Stimulated activated naive B cell treated with anti-CD40 and anti-IgM and Interleukin-4, amounts not matched to agents 10 μg/mL and 1 μg/mL and 100 μg/mL, for 72 hours (primary cell): ENCODE results near the gene YTHDF1.
"Not testable (repeated sequence)": the region's sequence is repeated elsewhere in the genome, so short reads cannot be mapped to it uniquely, and the experiment has no call there.

Experiments
- ATAC-seq, 2 donors: fragments of 150-1000 bp; cut with Tn5 transposase; replicated peaks; 2 replicates each; pipeline ENCODE4 v1.10.0; 2021; ENCODE audit warnings: moderate library complexity in 1 of 2
- DNase-seq: peaks from one replicate; pipeline ENCODE4 v3.0.0; 2021
- H3K27ac Mint-ChIP-seq: one replicate; pipeline ENCODE4 v1.8.0; 2022; ENCODE audit warnings: mild to moderate bottlenecking, mixed read lengths
- H3K27me3 Mint-ChIP-seq, 2 donors: one replicate each; pipeline ENCODE4 v1.8.0; 2022; ENCODE audit warnings: mixed read lengths in 2 of 2
- H3K36me3 Mint-ChIP-seq, 2 donors: one replicate each; pipeline ENCODE4 v1.8.0; 2022; ENCODE audit warnings: mixed read lengths in 2 of 2, mild to moderate bottlenecking in 1 of 2
- H3K4me1 Mint-ChIP-seq, 2 donors: one replicate each; pipeline ENCODE4 v1.8.0; 2022; ENCODE audit warnings: mixed read lengths in 2 of 2, mild to moderate bottlenecking in 1 of 2
- H3K4me3 Mint-ChIP-seq, 2 donors: one replicate each; pipeline ENCODE4 v1.8.0; 2022; ENCODE audit warnings: mild to moderate bottlenecking in 2 of 2, mixed read lengths in 2 of 2, moderate library complexity in 1 of 2
- H3K9me3 Mint-ChIP-seq, 2 donors: one replicate each; pipeline ENCODE4 v1.8.0; 2022; ENCODE audit warnings: mixed read lengths in 2 of 2, mild to moderate bottlenecking in 1 of 2

The YTHDF1 gene

DNA sequence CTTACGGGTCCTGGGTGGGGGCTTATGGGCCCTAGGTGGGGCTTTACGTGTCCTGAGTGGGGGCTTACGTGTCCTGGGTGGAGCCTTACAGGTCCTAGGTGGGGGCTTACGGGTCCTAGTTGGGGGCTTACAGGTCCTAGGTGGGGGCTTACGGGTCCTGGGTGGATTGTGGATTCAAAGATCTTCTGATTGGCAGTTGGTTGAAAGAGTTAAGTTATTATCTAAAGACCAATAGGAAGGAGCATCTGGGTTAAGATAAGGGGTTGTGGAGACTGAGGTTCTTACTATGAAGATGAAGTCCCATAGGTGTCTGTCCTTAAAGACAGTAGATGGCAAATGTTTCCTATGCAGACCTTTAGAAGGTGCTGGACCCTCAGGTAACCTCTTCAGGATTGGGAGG is 11.3 kb upstream of the YTHDF1 start:
- H3K27ac Mint-ChIP-seq = no peak overlapping the region
- H3K4me1 Mint-ChIP-seq = peaks cover 8 to 9% of the 10 kb centered on the region in 2 donors
- H3K27me3 Mint-ChIP-seq = peaks cover 40 to 49% of the 10 kb centered on the region in 2 donors
- no peaks in the 10 kb centered on the region for H3K36me3 Mint-ChIP-seq
- H3K4me3 Mint-ChIP-seq = no peak overlapping the region
- no peak for ATAC-seq
- no peak for DNase-seq
- H3K9me3 Mint-ChIP-seq = no peaks in the 10 kb centered on the region

GRCh38 chr20:63226042-63226943 is 10.4 kb upstream of the YTHDF1 start:
- Mint-ChIP-seq H3K27me3 (peaks cover 32 to 40% of the 10 kb centered on the region in 2 donors), H3K36me3 (no peaks in the 10 kb centered on the region), H3K4me1 (peaks cover 8 to 9% of the 10 kb centered on the region in 2 donors), H3K27ac (no peak overlapping the region), H3K4me3 (no peak overlapping the region), H3K9me3 (no peaks in the 10 kb centered on the region)
- DNase-seq (no peak), ATAC-seq (no peak)

GRCh38 chr20:63225082-63225454 is 9.1 kb upstream of the YTHDF1 start:
- H3K9me3 Mint-ChIP-seq = no peaks in the 10 kb centered on the region
- no peaks in the 10 kb centered on the region for H3K36me3 Mint-ChIP-seq
- peaks cover 0 to 2% of the 10 kb centered on the region in 2 donors for H3K4me1 Mint-ChIP-seq
- DNase-seq (no peak), ATAC-seq (no peak)
- no peak overlapping the region for H3K27ac Mint-ChIP-seq
- H3K27me3 Mint-ChIP-seq = peaks cover 30 to 40% of the 10 kb centered on the region in 2 donors
- H3K4me3 Mint-ChIP-seq = no peak overlapping the region

- DNase-seq (no peak), ATAC-seq (no peak)
- Mint-ChIP-seq H3K27ac (no peak overlapping the region), H3K27me3 (peaks cover 27 to 38% of the 10 kb centered on the region in 2 donors), H3K9me3 (no peaks in the 10 kb centered on the region), H3K4me3 (no peak overlapping the region), H3K36me3 (no peaks in the 10 kb centered on the region), H3K4me1 (peaks cover 0 to 1% of the 10 kb centered on the region in 2 donors)
Observed at GRCh38 chr20:63224412-63225081, 8.6 kb upstream of the YTHDF1 start.

DNA sequence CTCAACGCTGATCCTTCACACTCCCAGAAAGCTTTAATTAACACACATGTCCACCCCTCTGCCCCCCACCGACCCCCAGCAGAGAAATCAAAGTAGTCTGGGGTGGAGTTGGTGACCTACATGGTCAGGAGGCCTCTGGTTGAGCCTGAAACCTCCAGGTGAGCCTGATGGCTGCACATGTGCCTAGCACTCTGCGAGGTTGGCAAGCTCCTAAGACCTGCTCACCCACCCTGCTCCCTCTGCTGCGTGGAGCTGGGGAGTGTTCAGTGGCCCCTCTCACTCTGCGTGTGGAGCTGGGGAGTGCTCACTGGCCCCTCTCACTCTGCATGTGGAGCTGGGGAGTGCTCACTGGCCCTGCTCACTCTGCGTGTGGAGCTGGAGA is 7.9 kb upstream of the YTHDF1 start:
- H3K4me1 Mint-ChIP-seq = peaks cover 0 to 1% of the 10 kb centered on the region in 2 donors
- no peak for DNase-seq
- no peaks in the 10 kb centered on the region for H3K36me3 Mint-ChIP-seq
- no peaks in the 10 kb centered on the region for H3K9me3 Mint-ChIP-seq
- no peak overlapping the region for H3K4me3 Mint-ChIP-seq
- peaks cover 20 to 31% of the 10 kb centered on the region in 2 donors for H3K27me3 Mint-ChIP-seq
- no peak overlapping the region for H3K27ac Mint-ChIP-seq
- no peak for ATAC-seq

GRCh38 chr20:63223121-63223825 is 7.3 kb upstream of the YTHDF1 start:
- DNase-seq (peak; percentile 40), ATAC-seq (peak; percentile 61 to 79)
- peaks cover 16 to 26% of the 10 kb centered on the region in 2 donors for H3K27me3 Mint-ChIP-seq
- peaks cover 0 to 1% of the 10 kb centered on the region in 2 donors for H3K4me1 Mint-ChIP-seq
- H3K9me3 Mint-ChIP-seq = no peaks in the 10 kb centered on the region
- H3K4me3 Mint-ChIP-seq = no peak overlapping the region
- no peak overlapping the region for H3K27ac Mint-ChIP-seq
- H3K36me3 Mint-ChIP-seq = no peaks in the 10 kb centered on the region

DNA sequence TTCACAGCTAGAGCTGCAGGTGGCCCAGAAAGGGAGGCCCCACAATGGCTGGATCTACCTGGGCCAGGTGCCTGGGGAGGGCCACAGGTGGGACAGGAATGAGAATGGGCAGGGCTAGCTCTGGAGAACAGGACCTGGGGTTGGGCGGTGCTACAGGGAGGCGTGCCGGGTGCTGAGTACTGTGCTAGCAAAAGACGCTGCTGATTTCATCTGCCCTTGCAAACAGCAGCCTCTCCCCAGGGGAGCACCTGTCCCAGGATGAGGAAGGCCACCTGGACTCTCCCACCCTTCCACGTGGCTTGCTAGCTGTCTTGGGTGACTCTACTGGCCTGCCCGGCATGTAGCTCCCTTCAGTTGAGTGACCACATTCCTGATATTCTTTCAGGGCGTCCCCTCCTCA is 6.6 kb upstream of the YTHDF1 start:
- Mint-ChIP-seq H3K9me3 (no peaks in the 10 kb centered on the region), H3K4me3 (no peak overlapping the region), H3K36me3 (no peaks in the 10 kb centered on the region), H3K4me1 (peaks cover under 1 to 1% of the 10 kb centered on the region in 2 donors), H3K27ac (no peak overlapping the region), H3K27me3 (peaks cover 15 to 24% of the 10 kb centered on the region in 2 donors)
- no peak for DNase-seq
- ATAC-seq = no peak

- not testable (repeated sequence) for DNase-seq
Observed at GRCh38 chr20:63221400-63222053, 5.6 kb upstream of the YTHDF1 start.

DNA sequence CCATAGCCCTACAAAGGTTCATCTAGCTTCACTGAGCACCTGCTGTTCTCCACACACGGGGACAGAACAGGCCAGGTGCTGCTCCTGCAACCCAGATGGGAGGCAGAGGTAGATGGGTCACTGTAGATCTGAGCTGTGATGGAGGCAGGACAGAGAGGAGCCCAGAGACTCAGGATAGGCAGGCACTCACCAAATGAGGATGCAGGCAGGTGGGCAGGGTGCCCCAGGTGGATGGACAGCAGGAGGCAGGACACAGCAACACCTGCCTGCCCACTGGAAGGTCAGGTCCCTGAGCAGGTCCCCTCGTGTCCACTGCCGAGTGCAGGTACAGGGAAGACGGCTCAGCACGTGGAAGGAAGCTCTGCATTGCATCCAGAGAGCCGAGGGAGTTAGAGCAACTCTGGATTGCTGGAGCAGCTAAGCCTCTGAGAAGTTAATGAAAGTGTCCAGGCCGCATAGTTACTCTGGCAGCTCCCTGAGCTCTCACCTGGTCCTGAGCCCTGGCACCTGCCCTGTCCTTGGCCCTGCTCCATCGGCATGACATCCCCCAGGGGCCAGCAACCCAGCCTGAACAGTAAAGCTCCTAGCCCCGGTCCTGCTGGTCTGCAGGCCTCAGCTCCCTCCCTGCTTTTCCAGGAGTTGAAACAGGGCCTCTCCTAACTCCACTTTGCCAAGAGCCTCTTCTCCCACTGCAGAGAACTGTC is 4.9 kb upstream of the YTHDF1 start:
- DNase-seq (no peak), ATAC-seq (no peak)
- no peaks in the 10 kb centered on the region for H3K9me3 Mint-ChIP-seq
- H3K27me3 Mint-ChIP-seq = peaks cover 15 to 17% of the 10 kb centered on the region in 2 donors
- H3K4me1 Mint-ChIP-seq = peaks cover 6 to 12% of the 10 kb centered on the region in 2 donors
- no peak overlapping the region for H3K4me3 Mint-ChIP-seq
- no peak overlapping the region for H3K27ac Mint-ChIP-seq
- H3K36me3 Mint-ChIP-seq = no peaks in the 10 kb centered on the region

More at GRCh38 chr20:63221400-63222053, 5.6 kb upstream of the YTHDF1 start:
- not testable (repeated sequence) for H3K27ac Mint-ChIP-seq, ATAC-seq, H3K4me3 Mint-ChIP-seq, H3K9me3 Mint-ChIP-seq, H3K36me3 Mint-ChIP-seq
- peaks cover 6 to 11% of the 10 kb centered on the region in 2 donors for H3K4me1 Mint-ChIP-seq
- peaks cover 15 to 19% of the 10 kb centered on the region in 2 donors for H3K27me3 Mint-ChIP-seq

DNA sequence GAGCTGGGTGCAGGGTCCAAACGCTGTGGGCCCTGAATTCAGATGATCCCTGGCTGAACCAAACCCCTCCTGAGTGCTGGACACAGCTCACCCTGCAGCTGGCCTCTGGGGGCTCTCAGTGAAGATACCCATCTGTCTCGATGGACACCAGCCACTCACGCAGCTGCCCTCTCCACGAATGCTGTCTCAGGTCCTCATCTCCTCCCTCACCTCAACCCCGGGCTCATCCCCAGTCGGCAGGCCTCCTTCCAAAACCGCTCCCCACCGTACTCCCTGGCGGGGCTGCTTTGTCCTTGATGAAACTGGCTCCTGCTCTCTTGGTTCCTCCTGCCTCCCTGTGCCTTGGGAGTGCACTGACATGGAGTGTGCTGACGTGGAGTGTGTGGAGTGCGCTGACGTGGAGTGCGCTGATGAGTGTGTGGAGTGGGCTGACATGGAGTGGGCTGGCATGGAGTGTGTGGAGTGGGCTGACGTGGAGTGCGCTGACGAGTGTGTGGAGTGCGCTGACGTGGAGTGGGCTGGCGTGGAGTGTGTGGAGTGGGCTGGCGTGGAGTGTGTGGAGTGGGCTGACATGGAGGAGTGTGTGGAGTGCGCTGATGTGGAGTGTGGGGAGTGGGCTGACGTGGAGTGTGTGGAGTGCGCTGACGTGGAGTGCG is 4.1 kb upstream of the YTHDF1 start:
- ATAC-seq = no peak
- H3K4me1 Mint-ChIP-seq = peaks cover 10 to 18% of the 10 kb centered on the region in 2 donors
- peaks cover 15 to 17% of the 10 kb centered on the region in 2 donors for H3K27me3 Mint-ChIP-seq
- H3K27ac Mint-ChIP-seq = no peak overlapping the region
- peaks cover 5 to 6% of the 10 kb centered on the region in 2 donors for H3K36me3 Mint-ChIP-seq
- no peak for DNase-seq
- no peak overlapping the region for H3K4me3 Mint-ChIP-seq
- no peaks in the 10 kb centered on the region for H3K9me3 Mint-ChIP-seq

GRCh38 chr20:63219447-63219821 is 3.5 kb upstream of the YTHDF1 start:
- Mint-ChIP-seq H3K9me3 (no peaks in the 10 kb centered on the region), H3K4me3 (no peak overlapping the region)
- no peak for ATAC-seq

DNA sequence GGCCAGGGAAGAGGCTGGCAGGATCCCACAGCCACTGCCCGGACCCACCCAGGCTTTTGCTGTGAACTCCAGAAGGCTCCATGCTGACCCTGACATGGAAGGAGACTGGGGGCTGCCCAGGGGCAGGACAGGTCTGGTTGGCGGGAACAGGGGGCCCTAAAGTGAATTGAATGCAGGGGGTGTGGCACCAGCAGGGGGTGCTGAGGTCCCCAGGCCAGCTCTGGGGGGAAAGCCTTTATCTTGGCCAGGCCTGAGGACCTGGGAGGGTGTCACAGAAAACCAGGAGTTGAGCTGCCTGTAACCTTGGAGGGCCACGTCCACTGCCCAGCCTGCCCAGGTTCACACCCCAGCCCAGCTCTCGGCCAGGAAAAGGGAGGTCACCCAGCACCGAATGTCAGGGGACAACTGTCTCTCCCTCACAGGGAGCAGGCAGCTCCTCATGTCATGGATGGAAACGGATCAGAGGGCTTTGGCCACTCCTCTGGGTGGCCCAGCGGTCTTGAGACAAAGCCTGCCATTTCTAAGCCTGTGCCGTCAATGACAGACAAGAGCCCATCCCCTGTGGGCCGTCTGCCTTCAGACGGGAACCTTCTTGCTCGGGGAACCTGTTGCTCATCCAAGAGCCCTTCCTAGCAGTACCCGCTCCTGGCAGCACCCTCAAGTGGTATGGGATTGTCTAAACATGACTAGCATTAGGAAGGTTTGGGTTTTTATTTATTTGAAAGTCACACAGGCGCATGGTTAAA is 2.9 kb upstream of the YTHDF1 start:
- ATAC-seq = no peak
- Mint-ChIP-seq H3K9me3 (no peaks in the 10 kb centered on the region), H3K36me3 (peaks cover 10 to 14% of the 10 kb centered on the region in 2 donors), H3K27ac (no peak overlapping the region), H3K4me3 (no peak overlapping the region), H3K27me3 (peaks cover 15 to 17% of the 10 kb centered on the region in 2 donors), H3K4me1 (peaks cover 19 to 29% of the 10 kb centered on the region in 2 donors)
- DNase-seq = no peak

More at GRCh38 chr20:63219447-63219821, 3.5 kb upstream of the YTHDF1 start:
- Mint-ChIP-seq H3K27me3 (peaks cover 15 to 17% of the 10 kb centered on the region in 2 donors), H3K27ac (no peak overlapping the region), H3K4me1 (peaks cover 15 to 23% of the 10 kb centered on the region in 2 donors), H3K36me3 (peaks cover 5 to 9% of the 10 kb centered on the region in 2 donors)
- no peak for DNase-seq
